ENCODE results near the gene TENT4A. TPM values are rescaled to one million over a fixed set of nuclear protein-coding genes. Genes with fewer than 3 reads are reported as not detected.

The TENT4A gene
- total and polyA plus RNA-seq, 10 donors = 7.1 to 44.8 (median 33.0) TPM

GRCh38 chr5:6758236-6758635 lies 45.0 kb downstream of the TENT4A start:
- Histone ChIP-seq H3K27ac (no peak overlapping the region), H3K9me3 (peaks cover 0 to 6% (median 0%) of the 10 kb centered on the region in 8 donors), H3K27me3 (replicated peaks in 1 of 7) (no peaks in the 10 kb centered on the region), H3K4me1 (peaks cover 0 to 8% (median 0%) of the 10 kb centered on the region in 6 donors), H3K4me3 (no peak overlapping the region), H3K36me3 (peaks cover 0 to 60% (median 48%) of the 10 kb centered on the region in 6 donors)
- intact Hi-C loops (cut with DNase I; ENCODE audit: low total_unique reads) = no loop called here
- DNase-seq = no peak
- 88 to 94% (median 92%) methylated on average over 5 to 6 of the region's 6 CpGs for WGBS, 5 donors
- TF ChIP-seq CTCF (IDR thresholded peaks at IDR 0.05 in 8 of 11, conservative IDR thresholded peaks at IDR 0.05 in 3 of 11) = no peak

- intact Hi-C loops (cut with DNase I; ENCODE audit: low total_unique reads) = no loop called here
- Histone ChIP-seq H3K27ac (no peak overlapping the region), H3K4me3 (no peak overlapping the region), H3K27me3 (replicated peaks in 1 of 7) (no peaks in the 10 kb centered on the region), H3K9me3 (peaks cover 0 to 6% (median 0%) of the 10 kb centered on the region in 8 donors), H3K36me3 (peaks cover 0 to 55% (median 43%) of the 10 kb centered on the region in 6 donors), H3K4me1 (peaks cover 0 to 8% (median 0%) of the 10 kb centered on the region in 6 donors)
- 94 to 98% (median 96%) methylated on average over 20 of the region's 20 CpGs for WGBS, 5 donors
- peak in 2 of 3 donors; percentile 9 to 21 for TF ChIP-seq POLR2AphosphoS5 (IDR thresholded peaks at IDR 0.05)
- no peak for TF ChIP-seq CTCF (IDR thresholded peaks at IDR 0.05 in 8 of 11, conservative IDR thresholded peaks at IDR 0.05 in 3 of 11)
- DNase-seq = no peak
Measured at GRCh38 chr5:6758706-6759105, 45.5 kb downstream of the TENT4A start.

GRCh38 chr5:6759401-6759800 lies 46.2 kb downstream of the TENT4A start:
- DNase-seq = no peak
- no peaks in the 10 kb centered on the region for H3K27me3 ChIP-seq (replicated peaks in 1 of 7)
- H3K9me3 ChIP-seq = peaks cover 0 to 6% (median 0%) of the 10 kb centered on the region in 8 donors
- no peak overlapping the region for H3K27ac ChIP-seq
- peaks cover 0 to 48% (median 36%) of the 10 kb centered on the region in 6 donors for H3K36me3 ChIP-seq
- no peak overlapping the region for H3K4me3 ChIP-seq
- TF ChIP-seq POLR2AphosphoS5 (IDR thresholded peaks at IDR 0.05) (no peak), POLR2A (IDR thresholded peaks at IDR 0.05) (no peak), CTCF (IDR thresholded peaks at IDR 0.05 in 8 of 11, conservative IDR thresholded peaks at IDR 0.05 in 3 of 11) (no peak)
- peaks cover 0 to 8% (median 0%) of the 10 kb centered on the region in 6 donors for H3K4me1 ChIP-seq
- 75 to 88% (median 83%) methylated on average over 9 of the region's 9 CpGs for WGBS, 5 donors
- intact Hi-C loops (cut with DNase I; ENCODE audit: low total_unique reads) = no loop called here

GRCh38 chr5:6759983-6760382 lies 46.8 kb downstream of the TENT4A start:
- Histone ChIP-seq H3K27me3 (replicated peaks in 1 of 7) (no peaks in the 10 kb centered on the region), H3K27ac (no peak overlapping the region), H3K4me1 (peaks cover 0 to 8% (median 0%) of the 10 kb centered on the region in 6 donors), H3K9me3 (peaks cover 0 to 6% (median 0%) of the 10 kb centered on the region in 8 donors), H3K4me3 (no peak overlapping the region), H3K36me3 (peaks cover 0 to 42% (median 31%) of the 10 kb centered on the region in 6 donors)
- intact Hi-C loops (cut with DNase I; ENCODE audit: low total_unique reads) = no loop called here
- DNase-seq = no peak
- no peak for TF ChIP-seq POLR2A (IDR thresholded peaks at IDR 0.05)
- no peak for TF ChIP-seq CTCF (IDR thresholded peaks at IDR 0.05 in 8 of 11, conservative IDR thresholded peaks at IDR 0.05 in 3 of 11)
- TF ChIP-seq POLR2AphosphoS5 (IDR thresholded peaks at IDR 0.05) = no peak
- WGBS, 5 donors = 57 to 79% (median 71%) methylated on average over 3 to 5 of the region's 5 CpGs
